ENCODE data around the gene UBALD1.

DNA sequence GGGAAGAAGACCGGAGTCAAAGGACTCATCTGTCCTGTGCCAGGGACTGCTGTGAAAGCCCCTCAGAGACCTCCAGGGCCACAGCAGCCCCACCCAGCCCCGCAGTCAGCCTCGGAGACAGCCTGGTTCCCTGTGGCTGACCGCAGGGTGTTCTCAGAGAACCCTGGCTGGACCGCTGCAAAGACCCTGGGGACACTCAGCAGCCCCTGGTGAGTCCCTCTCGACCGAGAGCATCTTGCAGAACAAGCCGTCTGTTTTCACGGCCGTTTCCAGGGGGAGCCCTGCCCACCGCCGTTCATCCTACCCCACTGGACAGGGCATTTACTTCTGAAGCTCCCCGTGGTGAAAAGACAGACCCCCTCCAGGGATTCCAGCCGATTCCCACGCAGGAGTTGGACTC lies 10.3 kb downstream of the UBALD1 start:
- TF ChIP-seq CTCF (conservative IDR thresholded peaks at IDR 0.05 in 1 of 2, IDR thresholded peaks at IDR 0.05 in 1 of 2; ENCODE audit: extremely low read depth in 1 of 2, insufficient read depth in 1 of 2, low read depth in 1 of 2, low read length in 2 of 2) = no peak
- no peak for TF ChIP-seq EZH2 (IDR thresholded peaks at IDR 0.05; ENCODE audit: borderline replicate concordance, low read length)

Data from mammary epithelial cell (primary cell).